CD14-positive monocyte (primary cell): ENCODE measurements around the gene EN2. TPM values are rescaled to one million over a fixed set of nuclear protein-coding genes. Genes with fewer than 3 reads are reported as not detected.

Experiments
- DNase-seq, 3 donors: peaks; one replicate each; pipeline ENCODE4 v3.0.0-alpha.2; 2011 to 2022
- H2AFZ ChIP-seq: 2 replicates; pipeline ENCODE4 v1.6.0; 2012; ENCODE audit warnings: mild to moderate bottlenecking, low read depth, low read length, inconsistent platforms; ENCODE audit not compliant: insufficient read depth, poor library complexity, severe bottlenecking
- H3K27ac ChIP-seq, 2 donors: 1 replicate in 1 of 2; 2 replicates in 1 of 2; pipeline ENCODE4 v1.5.1; 2012 to 2013; ENCODE audit warnings: low read length in 2 of 2, control low read depth in 1 of 2, inconsistent platforms in 1 of 2, low read depth in 1 of 2, mild to moderate bottlenecking in 1 of 2
- H3K27me3 ChIP-seq, 2 donors: one replicate each; pipeline versions ENCODE4 v1.6.0 to v1.6.1; 2011 to 2013; ENCODE audit warnings: low read length in 2 of 2; ENCODE audit not compliant: control insufficient read depth in 2 of 2, insufficient read depth in 2 of 2
- H3K36me3 ChIP-seq, 2 donors: replicated peaks in 1 of 2; 1 replicate in 1 of 2; 2 replicates in 1 of 2; pipeline versions ENCODE4 v1.5.1 to v1.6.1; 2012 to 2013; ENCODE audit warnings: low read length in 2 of 2, control low read depth in 1 of 2, inconsistent platforms in 1 of 2, mild to moderate bottlenecking in 1 of 2; ENCODE audit not compliant: insufficient read depth in 2 of 2, control insufficient read depth in 1 of 2
- H3K4me1 ChIP-seq, 2 donors: 1 replicate in 1 of 2; 2 replicates in 1 of 2; pipeline versions ENCODE4 v1.5.1 to v1.6.1; 2012 to 2013; ENCODE audit warnings: low read length in 2 of 2, control low read depth in 1 of 2, inconsistent platforms in 1 of 2, mild to moderate bottlenecking in 1 of 2, moderate library complexity in 1 of 2; ENCODE audit not compliant: insufficient read depth in 2 of 2, control insufficient read depth in 1 of 2
- H3K4me2 ChIP-seq: replicated peaks from 2 replicates; pipeline ENCODE3; 2012; ENCODE audit warnings: low read length, moderate library complexity, mild to moderate bottlenecking; ENCODE audit not compliant: poor library complexity, severe bottlenecking; ENCODE audit errors: extremely low read depth
- H3K4me3 ChIP-seq, 3 experiments: fragments of 200-600 bp in 1 of 3; sonication (generic) in 1 of 3; replicated peaks in 1 of 3; 1 replicate in 2 of 3; 2 replicates in 1 of 3; pipeline ENCODE4 v1.5.1; 2011 to 2013; ENCODE audit warnings: low read length in 3 of 3, mild to moderate bottlenecking in 3 of 3, control low read depth in 2 of 3, low read depth in 2 of 3, inconsistent platforms in 1 of 3, moderate library complexity in 1 of 3
- H3K79me2 ChIP-seq: 2 replicates; pipeline ENCODE4 v1.6.0; 2012; ENCODE audit warnings: mild to moderate bottlenecking, control low read depth, inconsistent platforms, low read length, moderate library complexity; ENCODE audit not compliant: insufficient read depth
- H3K9ac ChIP-seq: 2 replicates; pipeline ENCODE4 v1.6.0; 2017; ENCODE audit warnings: low read length, mild to moderate bottlenecking; ENCODE audit not compliant: insufficient read depth, poor library complexity, severe bottlenecking
- H3K9me3 ChIP-seq, 2 donors: replicated peaks in 1 of 2; 1 replicate in 1 of 2; 2 replicates in 1 of 2; pipeline versions ENCODE4 v1.5.1 to v1.6.1; 2012 to 2013; ENCODE audit warnings: low read length in 2 of 2, control low read depth in 1 of 2; ENCODE audit not compliant: control insufficient read depth in 1 of 2, insufficient read depth in 1 of 2
- H4K20me1 ChIP-seq: 2 replicates; pipeline ENCODE4 v1.6.0; 2012; ENCODE audit warnings: mild to moderate bottlenecking, low read length, control low read depth, moderate library complexity; ENCODE audit not compliant: insufficient read depth
- H3K27ac Mint-ChIP-seq, 7 donors: one replicate each; pipeline ENCODE4 v1.8.0; 2020; ENCODE audit warnings: mild to moderate bottlenecking in 7 of 7, mixed read lengths in 7 of 7, moderate library complexity in 6 of 7, inconsistent platforms in 2 of 7
- H3K27me3 Mint-ChIP-seq, 3 donors: one replicate each; pipeline ENCODE4 v1.8.0; 2021 to 2022; ENCODE audit warnings: low read depth in 3 of 3, mild to moderate bottlenecking in 3 of 3, mixed read lengths in 3 of 3, moderate library complexity in 3 of 3, inconsistent platforms in 1 of 3
- H3K36me3 Mint-ChIP-seq, 2 donors: one replicate each; pipeline ENCODE4 v1.8.0; 2020; ENCODE audit warnings: mixed read lengths in 2 of 2, inconsistent platforms in 1 of 2, mild to moderate bottlenecking in 1 of 2
- H3K4me1 Mint-ChIP-seq: one replicate; pipeline ENCODE4 v1.8.0; 2020; ENCODE audit warnings: mild to moderate bottlenecking, mixed read lengths
- H3K4me3 Mint-ChIP-seq, 2 donors: one replicate each; pipeline ENCODE4 v1.8.0; 2020; ENCODE audit warnings: mild to moderate bottlenecking in 2 of 2, mixed read lengths in 2 of 2, moderate library complexity in 1 of 2
- H3K9me3 Mint-ChIP-seq, 7 donors: one replicate each; pipeline ENCODE4 v1.8.0; 2020 to 2022; ENCODE audit warnings: mixed read lengths in 7 of 7, mild to moderate bottlenecking in 6 of 7, moderate library complexity in 6 of 7, inconsistent platforms in 2 of 7
- WGBS: methylation state at CpG from one replicate; pipeline ENCODE4 v1.1.5; 2013; ENCODE audit warnings: missing lambda C conversion rate; ENCODE audit not compliant: insufficient coverage; 5-methylcytosine and 5-hydroxymethylcytosine counted together
- intact Hi-C, 2 donors: fragments of 100-400 bp; cut with micrococcal nuclease; formaldehyde crosslinking; loops; one replicate each; pipeline versions ENCODE4 v1.15.0 to v1.15.1; 2023
- polyA plus RNA-seq, 3 donors: library from polyadenylated mRNA; depleted of rRNA in 1 of 3; unstranded in 2 of 3; stranded (reverse) in 1 of 3; fragments of 300-500 nt in 2 of 3; fragments of >200 nt in 1 of 3; fragmentation: Illumina TruSeq in 2 of 3; gene quantifications; 1 replicate in 2 of 3; 2 replicates in 1 of 3; pipeline ENCODE4 v1.2.3, GENCODE V29; 2012 to 2021
- TF ChIP-seq, protein P1 (sequence below): fragments of 200-600 bp; IDR thresholded peaks from one replicate; pipeline ENCODE4 v1.8.0; 2022; ENCODE audit warnings: antibody characterized with exemption, mild to moderate bottlenecking

EN2 gene
- polyA plus RNA-seq, 3 donors = not detected

DNA sequence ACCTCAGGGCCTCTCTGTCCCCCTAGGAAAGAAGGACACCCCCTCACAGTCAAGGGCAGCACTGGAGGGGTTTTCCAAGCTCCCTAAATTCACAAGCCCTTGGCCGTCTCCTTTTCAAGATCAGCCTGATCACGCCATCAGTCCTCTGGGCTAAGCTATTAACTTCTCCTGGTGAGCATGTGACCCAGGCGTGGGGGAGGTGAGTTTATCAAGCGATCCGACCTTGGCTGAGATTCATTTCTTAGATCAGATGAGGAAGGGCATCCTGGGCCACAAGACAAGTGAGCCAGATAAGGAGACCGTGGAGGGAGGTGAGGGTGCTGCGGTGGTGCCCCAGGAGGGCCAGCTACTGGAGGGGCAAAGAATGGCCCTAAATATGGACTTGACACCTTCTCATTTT is 19.2 kb upstream of the EN2 start:
- H3K27ac ChIP-seq = no peak overlapping the region
- WGBS = 69% methylated on average over 6 of the region's 7 CpGs
- H3K4me1 Mint-ChIP-seq = no peaks in the 10 kb centered on the region
- H4K20me1 ChIP-seq = no peaks in the 10 kb centered on the region
- H3K4me2 ChIP-seq = no peak overlapping the region
- H3K79me2 ChIP-seq = no peaks in the 10 kb centered on the region
- peaks cover 0 to 5% (median 0%) of the 10 kb centered on the region in 7 donors for H3K9me3 Mint-ChIP-seq
- no peak overlapping the region for H3K4me3 Mint-ChIP-seq
- H2AFZ ChIP-seq = no peak overlapping the region
- no peak overlapping the region for H3K4me3 ChIP-seq
- no peaks in the 10 kb centered on the region for H3K36me3 ChIP-seq
- H3K4me1 ChIP-seq = no peaks in the 10 kb centered on the region
- no peak overlapping the region for H3K9ac ChIP-seq
- peaks cover 27 to 72% (median 51%) of the 10 kb centered on the region in 3 donors for H3K27me3 Mint-ChIP-seq
- H3K9me3 ChIP-seq = no peaks in the 10 kb centered on the region
- H3K36me3 Mint-ChIP-seq = no peaks in the 10 kb centered on the region
- intact Hi-C loops = no loop called here
- no peak overlapping the region for H3K27ac Mint-ChIP-seq
- peaks cover 0 to 3% of the 10 kb centered on the region in 2 donors for H3K27me3 ChIP-seq
- TF ChIP-seq, protein P1, sequence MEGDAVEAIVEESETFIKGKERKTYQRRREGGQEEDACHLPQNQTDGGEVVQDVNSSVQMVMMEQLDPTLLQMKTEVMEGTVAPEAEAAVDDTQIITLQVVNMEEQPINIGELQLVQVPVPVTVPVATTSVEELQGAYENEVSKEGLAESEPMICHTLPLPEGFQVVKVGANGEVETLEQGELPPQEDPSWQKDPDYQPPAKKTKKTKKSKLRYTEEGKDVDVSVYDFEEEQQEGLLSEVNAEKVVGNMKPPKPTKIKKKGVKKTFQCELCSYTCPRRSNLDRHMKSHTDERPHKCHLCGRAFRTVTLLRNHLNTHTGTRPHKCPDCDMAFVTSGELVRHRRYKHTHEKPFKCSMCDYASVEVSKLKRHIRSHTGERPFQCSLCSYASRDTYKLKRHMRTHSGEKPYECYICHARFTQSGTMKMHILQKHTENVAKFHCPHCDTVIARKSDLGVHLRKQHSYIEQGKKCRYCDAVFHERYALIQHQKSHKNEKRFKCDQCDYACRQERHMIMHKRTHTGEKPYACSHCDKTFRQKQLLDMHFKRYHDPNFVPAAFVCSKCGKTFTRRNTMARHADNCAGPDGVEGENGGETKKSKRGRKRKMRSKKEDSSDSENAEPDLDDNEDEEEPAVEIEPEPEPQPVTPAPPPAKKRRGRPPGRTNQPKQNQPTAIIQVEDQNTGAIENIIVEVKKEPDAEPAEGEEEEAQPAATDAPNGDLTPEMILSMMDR = no peak
- DNase-seq = no peak

DNA sequence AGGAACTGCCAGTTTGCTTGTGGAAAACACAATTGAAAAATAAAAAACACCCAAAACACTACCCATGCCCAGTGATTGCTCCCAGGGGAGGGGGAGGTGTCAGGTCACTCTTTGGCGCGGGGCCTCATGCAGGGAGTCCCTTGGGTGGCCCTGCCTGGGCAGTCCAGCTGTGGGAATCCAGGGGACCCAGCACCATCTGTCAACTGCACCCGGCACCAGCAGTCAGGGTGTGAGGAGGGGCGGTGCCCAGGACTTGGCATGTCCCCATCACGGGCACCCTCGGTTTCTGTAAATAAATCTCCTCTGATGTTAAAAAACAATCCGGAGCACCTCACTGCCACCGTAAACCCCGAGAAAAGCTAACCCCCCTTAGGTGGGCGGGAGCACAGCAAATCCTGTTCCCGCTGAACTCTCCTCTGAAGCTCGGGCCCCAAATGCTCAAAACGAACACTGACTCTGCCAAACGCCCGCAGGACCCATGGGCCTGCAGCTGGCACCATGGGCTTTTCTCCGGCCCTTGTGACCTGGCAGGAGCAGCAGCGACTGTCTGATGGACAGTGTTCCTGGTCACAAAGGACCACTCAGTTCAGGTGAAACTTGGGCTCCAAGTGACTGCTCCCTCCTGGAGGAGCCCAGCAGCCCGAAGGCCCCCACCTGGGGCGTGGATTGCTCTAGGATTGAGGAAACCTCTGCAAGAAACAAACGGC is 18.5 kb upstream of the EN2 start:
- peaks cover 30 to 70% (median 57%) of the 10 kb centered on the region in 3 donors for H3K27me3 Mint-ChIP-seq
- no peaks in the 10 kb centered on the region for H3K4me1 ChIP-seq
- intact Hi-C loops = no loop called here
- DNase-seq = no peak
- H3K36me3 Mint-ChIP-seq = no peaks in the 10 kb centered on the region
- 77% methylated on average over 17 of the region's 20 CpGs for WGBS
- no peak overlapping the region for H3K9ac ChIP-seq
- no peak overlapping the region for H2AFZ ChIP-seq
- no peak overlapping the region for H3K27ac Mint-ChIP-seq
- H4K20me1 ChIP-seq = no peaks in the 10 kb centered on the region
- peaks cover 0 to 5% of the 10 kb centered on the region in 2 donors for H3K27me3 ChIP-seq
- TF ChIP-seq, protein P1 = no peak
- H3K79me2 ChIP-seq = no peaks in the 10 kb centered on the region
- H3K36me3 ChIP-seq = no peaks in the 10 kb centered on the region
- no peak overlapping the region for H3K4me2 ChIP-seq
- H3K4me3 Mint-ChIP-seq = peak overlapping the region in 1 of 2 donors; percentile 13
- H3K9me3 ChIP-seq = no peaks in the 10 kb centered on the region
- H3K4me3 ChIP-seq = no peak overlapping the region
- H3K27ac ChIP-seq = no peak overlapping the region
- H3K4me1 Mint-ChIP-seq = no peaks in the 10 kb centered on the region
- peaks cover 0 to 3% (median 0%) of the 10 kb centered on the region in 7 donors for H3K9me3 Mint-ChIP-seq
